ENCODE measurements around the gene GAB4.
"Not testable (repeated sequence)": the region's sequence is repeated elsewhere in the genome, so short reads cannot be mapped to it uniquely, and the experiment has no call there.

DNA sequence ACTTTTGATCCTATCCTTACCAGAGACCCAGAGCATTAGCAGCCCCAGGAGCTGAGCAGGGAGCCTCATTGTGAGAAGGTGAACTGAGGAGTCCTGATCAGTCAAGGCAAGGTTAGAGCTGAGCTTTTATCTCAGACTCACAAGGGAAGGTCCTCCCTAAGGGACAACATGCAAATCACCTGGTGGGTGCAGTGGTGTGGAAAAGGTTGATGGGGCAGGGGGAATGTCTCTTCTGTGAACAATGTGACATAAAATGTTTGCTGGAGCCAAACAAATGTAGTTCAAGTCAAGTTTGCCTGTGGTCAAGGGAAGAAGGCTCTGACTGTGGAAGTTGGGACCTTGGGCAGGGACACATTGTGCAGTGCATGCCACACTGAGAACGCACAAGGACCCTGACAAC, 93.1 kb downstream of the GAB4 start:
- not testable (repeated sequence) for TF ChIP-seq RFX5 (IDR thresholded peaks at IDR 0.05); POLR2A (IDR thresholded peaks at IDR 0.05; ENCODE audit: low read length)
- TF ChIP-seq, protein P1, sequence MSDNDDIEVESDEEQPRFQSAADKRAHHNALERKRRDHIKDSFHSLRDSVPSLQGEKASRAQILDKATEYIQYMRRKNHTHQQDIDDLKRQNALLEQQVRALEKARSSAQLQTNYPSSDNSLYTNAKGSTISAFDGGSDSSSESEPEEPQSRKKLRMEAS (IDR thresholded peaks at IDR 0.05) = not testable (repeated sequence)

Data from A549 (cell line).